ENCODE measurements around the gene SART3. TPM values are rescaled to one million over a fixed set of nuclear protein-coding genes. Genes with fewer than 3 reads are reported as not detected.

The SART3 gene
- 100 to 1,000 TPM in 1 of 2 donors, 10 to 100 TPM in 1; 54.1 to 112 TPM for total RNA-seq

GRCh38 chr12:108560752-108561719 is at the start of gene SART3:
Gene SART3, minus strand, starts transcription at chr12:108561173. Its CDS starts 19 bp downstream, at chr12:108561154.
- TF ChIP-seq POLR2A (IDR thresholded peaks at IDR 0.05) = peak; percentile 48
- TF ChIP-seq POLR2AphosphoS5 (IDR thresholded peaks at IDR 0.05) = peak; percentile 94
- no peak for TF ChIP-seq CTCF (IDR thresholded peaks at IDR 0.05)
- under 1% methylated on average over 57 of the region's 57 CpGs for WGBS
- Histone ChIP-seq H3K4me1 (replicated peaks) (no peaks in the 10 kb centered on the region), H3K9me3 (no peaks in the 10 kb centered on the region), H3K27ac (peak within 1 kb of the TSS; percentile 88), H3K4me3 (peak within 1 kb of the TSS; percentile 89 to 97), H3K36me3 (no peaks in the 10 kb centered on the region), H3K27me3 (replicated peaks; ENCODE audit: insufficient read depth) (no peaks in the 10 kb centered on the region)
- intact Hi-C loops (cut with DNase I) = loop anchor here (5.0 kb wide), 2 partner anchors 296 to 531 kb away; partner anchors contain the start of genes ALKBH2 and SSH1
- peak; percentile 75 for DNase-seq (ENCODE audit: low spot score)

GRCh38 chr12:108610336-108610815 is 49.4 kb upstream of the SART3 start:
- Histone ChIP-seq H3K27ac (no peak overlapping the region), H3K27me3 (replicated peaks; ENCODE audit: insufficient read depth) (no peaks in the 10 kb centered on the region), H3K36me3 (no peaks in the 10 kb centered on the region), H3K4me3 (no peak overlapping the region), H3K9me3 (no peaks in the 10 kb centered on the region), H3K4me1 (replicated peaks) (no peaks in the 10 kb centered on the region)
- 76% methylated on average over 8 of the region's 8 CpGs for WGBS
- DNase-seq (ENCODE audit: low spot score) = no peak
- TF ChIP-seq POLR2AphosphoS5 (IDR thresholded peaks at IDR 0.05) (no peak), POLR2A (IDR thresholded peaks at IDR 0.05) (no peak), CTCF (IDR thresholded peaks at IDR 0.05) (no peak)
- intact Hi-C loops (cut with DNase I) = no loop called here

GRCh38 chr12:108609537-108610335 is 48.8 kb upstream of the SART3 start:
- Histone ChIP-seq H3K9me3 (no peaks in the 10 kb centered on the region), H3K27ac (no peak overlapping the region), H3K4me3 (no peak overlapping the region), H3K36me3 (no peaks in the 10 kb centered on the region), H3K4me1 (replicated peaks) (no peaks in the 10 kb centered on the region), H3K27me3 (replicated peaks; ENCODE audit: insufficient read depth) (no peaks in the 10 kb centered on the region)
- TF ChIP-seq POLR2AphosphoS5 (IDR thresholded peaks at IDR 0.05) (peak; percentile 16), POLR2A (IDR thresholded peaks at IDR 0.05) (no peak)
- intact Hi-C loops (cut with DNase I) = no loop called here
- no peak for DNase-seq (ENCODE audit: low spot score)
- WGBS = 34% methylated on average over 17 of the region's 21 CpGs

- Histone ChIP-seq H3K4me3 (no peak overlapping the region), H3K27ac (no peak overlapping the region), H3K9me3 (no peaks in the 10 kb centered on the region), H3K36me3 (no peaks in the 10 kb centered on the region), H3K4me1 (replicated peaks) (no peaks in the 10 kb centered on the region), H3K27me3 (replicated peaks; ENCODE audit: insufficient read depth) (no peaks in the 10 kb centered on the region)
- TF ChIP-seq CTCF (IDR thresholded peaks at IDR 0.05) = no peak
- TF ChIP-seq POLR2A (IDR thresholded peaks at IDR 0.05) = no peak
- no peak for TF ChIP-seq POLR2AphosphoS5 (IDR thresholded peaks at IDR 0.05)
- intact Hi-C loops (cut with DNase I) = no loop called here
- WGBS = 80% methylated on average over 5 of the region's 5 CpGs
- DNase-seq (ENCODE audit: low spot score) = no peak
These were observed 47.6 kb upstream of the SART3 start for GRCh38 chr12:108608616-108609015.

All from prostate gland (tissue), 2 donors.